KMS-11 (cell line): ENCODE measurements around the gene RYR2.

Experiments used
- H2AFZ ChIP-seq: fragments of 200-600 bp; sonication (generic); 2 replicates; pipeline ENCODE4 v1.6.1; 2016; ENCODE audit warnings: antibody characterized with exemption, mixed run types, low read depth
- H3K27ac ChIP-seq: fragments of 200-600 bp; sonication (generic); 2 replicates; pipeline ENCODE4 v1.6.1; 2016; ENCODE audit warnings: mild to moderate bottlenecking, mixed run types
- H3K27me3 ChIP-seq: fragments of 200-600 bp; sonication (generic); 2 replicates; pipeline ENCODE4 v1.6.1; 2017; ENCODE audit warnings: mild to moderate bottlenecking, low read depth, mixed run types, moderate library complexity; ENCODE audit not compliant: insufficient read depth
- H3K36me3 ChIP-seq: fragments of 200-600 bp; sonication (generic); 2 replicates; pipeline ENCODE4 v1.6.1; 2017; ENCODE audit warnings: mild to moderate bottlenecking, mixed run types; ENCODE audit not compliant: insufficient read depth
- H3K4me1 ChIP-seq: fragments of 200-600 bp; sonication (generic); 2 replicates; pipeline ENCODE4 v1.6.1; 2016; ENCODE audit warnings: mild to moderate bottlenecking, low read depth, mixed run types; ENCODE audit not compliant: poor library complexity, severe bottlenecking
- H3K4me2 ChIP-seq: fragments of 200-600 bp; sonication (generic); 2 replicates; pipeline ENCODE4 v1.7.0; 2016; ENCODE audit warnings: mild to moderate bottlenecking, mixed run types
- H3K4me3 ChIP-seq: fragments of 200-600 bp; sonication (generic); IDR thresholded peaks from 2 replicates; pipeline ENCODE4 v1.6.1; 2017; ENCODE audit warnings: low read depth, low read length, mixed read lengths; ENCODE audit not compliant: insufficient read depth
- H3K79me2 ChIP-seq: fragments of 200-600 bp; sonication (generic); 2 replicates; pipeline ENCODE4 v1.6.1; 2016; ENCODE audit warnings: low read depth, mixed run types; ENCODE audit not compliant: insufficient read depth
- H3K9ac ChIP-seq: fragments of 200-600 bp; sonication (generic); 2 replicates; pipeline ENCODE4 v1.6.1; 2016; ENCODE audit warnings: mild to moderate bottlenecking, mixed run types
- H4K20me1 ChIP-seq: fragments of 200-600 bp; sonication (generic); 2 replicates; pipeline ENCODE4 v1.6.1; 2016; ENCODE audit warnings: mild to moderate bottlenecking, mixed run types; ENCODE audit not compliant: insufficient read depth
- TF ChIP-seq, protein P1 (sequence below): fragments of 200-600 bp; sonication (generic); conservative IDR thresholded peaks from 2 replicates; pipeline ENCODE4 v1.6.1; 2017; ENCODE audit warnings: low read depth, mild to moderate bottlenecking, antibody characterized with exemption, low read length, moderate library complexity, mixed read lengths

Gene RYR2

DNA sequence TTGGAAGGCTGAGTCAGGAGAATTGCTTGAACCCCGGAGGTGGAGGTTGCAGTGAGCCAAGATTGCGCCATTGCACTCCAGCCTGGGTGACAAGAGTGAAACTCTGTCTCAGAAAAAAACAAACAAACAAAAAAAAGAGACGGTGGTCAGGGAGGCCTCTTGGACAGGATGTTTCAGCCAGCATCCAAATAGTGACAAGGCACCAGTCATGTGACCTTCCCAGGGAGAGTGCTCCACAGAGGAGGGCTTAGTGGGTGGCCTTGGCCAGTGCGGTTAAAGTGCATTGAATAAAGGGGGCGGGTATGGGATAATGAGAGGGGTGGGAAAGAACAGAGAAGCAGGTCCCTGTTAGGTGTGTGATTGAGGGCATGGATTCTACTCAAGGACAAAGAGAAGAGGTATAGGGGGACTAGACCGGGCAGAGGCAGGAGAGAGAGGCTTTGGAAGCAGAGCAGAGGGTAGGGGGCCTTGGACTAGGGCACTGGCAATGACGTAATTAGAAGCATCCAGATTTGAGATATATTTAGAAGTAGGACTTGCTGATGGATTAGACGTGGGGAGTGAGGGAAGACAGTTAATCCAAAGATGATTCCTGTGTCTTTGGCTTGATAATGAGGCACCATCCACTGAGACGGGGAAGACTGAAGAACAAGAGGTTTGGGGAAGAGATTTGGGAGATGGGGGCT is 12.0 kb upstream of the RYR2 start:
- H3K27ac ChIP-seq = no peak overlapping the region
- H3K79me2 ChIP-seq = no peaks in the 10 kb centered on the region
- no peak overlapping the region for H2AFZ ChIP-seq
- no peaks in the 10 kb centered on the region for H3K4me1 ChIP-seq
- TF ChIP-seq, protein P1, sequence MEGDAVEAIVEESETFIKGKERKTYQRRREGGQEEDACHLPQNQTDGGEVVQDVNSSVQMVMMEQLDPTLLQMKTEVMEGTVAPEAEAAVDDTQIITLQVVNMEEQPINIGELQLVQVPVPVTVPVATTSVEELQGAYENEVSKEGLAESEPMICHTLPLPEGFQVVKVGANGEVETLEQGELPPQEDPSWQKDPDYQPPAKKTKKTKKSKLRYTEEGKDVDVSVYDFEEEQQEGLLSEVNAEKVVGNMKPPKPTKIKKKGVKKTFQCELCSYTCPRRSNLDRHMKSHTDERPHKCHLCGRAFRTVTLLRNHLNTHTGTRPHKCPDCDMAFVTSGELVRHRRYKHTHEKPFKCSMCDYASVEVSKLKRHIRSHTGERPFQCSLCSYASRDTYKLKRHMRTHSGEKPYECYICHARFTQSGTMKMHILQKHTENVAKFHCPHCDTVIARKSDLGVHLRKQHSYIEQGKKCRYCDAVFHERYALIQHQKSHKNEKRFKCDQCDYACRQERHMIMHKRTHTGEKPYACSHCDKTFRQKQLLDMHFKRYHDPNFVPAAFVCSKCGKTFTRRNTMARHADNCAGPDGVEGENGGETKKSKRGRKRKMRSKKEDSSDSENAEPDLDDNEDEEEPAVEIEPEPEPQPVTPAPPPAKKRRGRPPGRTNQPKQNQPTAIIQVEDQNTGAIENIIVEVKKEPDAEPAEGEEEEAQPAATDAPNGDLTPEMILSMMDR = no peak
- H3K4me3 ChIP-seq = no peak overlapping the region
- H3K27me3 ChIP-seq = no peaks in the 10 kb centered on the region
- H4K20me1 ChIP-seq = no peaks in the 10 kb centered on the region
- no peak overlapping the region for H3K4me2 ChIP-seq
- H3K36me3 ChIP-seq = no peaks in the 10 kb centered on the region
- H3K9ac ChIP-seq = no peak overlapping the region

DNA sequence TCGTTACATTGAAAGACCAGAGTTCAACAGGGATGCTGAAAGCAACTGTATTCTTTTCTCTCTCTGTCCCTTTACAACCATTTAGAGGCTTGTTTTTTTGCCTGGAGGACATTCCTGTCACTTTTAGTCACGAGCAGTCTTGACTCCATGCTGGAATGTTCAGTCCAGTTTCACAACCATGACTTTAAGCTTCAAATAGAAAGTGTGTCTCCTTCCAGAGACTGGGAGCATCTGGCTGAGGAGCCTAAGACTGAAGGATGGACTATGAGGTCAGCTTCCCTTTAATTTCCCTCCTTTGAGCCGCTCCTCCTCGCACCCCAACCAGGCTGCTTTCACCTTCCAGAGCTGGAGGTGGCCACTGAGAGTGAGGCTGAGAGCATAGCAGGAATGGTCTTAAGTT is 10.5 kb upstream of the RYR2 start:
- Histone ChIP-seq H3K9ac (no peak overlapping the region), H2AFZ (no peak overlapping the region), H4K20me1 (no peaks in the 10 kb centered on the region), H3K36me3 (no peaks in the 10 kb centered on the region), H3K27ac (no peak overlapping the region), H3K4me3 (no peak overlapping the region), H3K4me2 (no peak overlapping the region), H3K79me2 (no peaks in the 10 kb centered on the region), H3K27me3 (no peaks in the 10 kb centered on the region), H3K4me1 (no peaks in the 10 kb centered on the region)
- TF ChIP-seq, protein P1 = no peak

DNA sequence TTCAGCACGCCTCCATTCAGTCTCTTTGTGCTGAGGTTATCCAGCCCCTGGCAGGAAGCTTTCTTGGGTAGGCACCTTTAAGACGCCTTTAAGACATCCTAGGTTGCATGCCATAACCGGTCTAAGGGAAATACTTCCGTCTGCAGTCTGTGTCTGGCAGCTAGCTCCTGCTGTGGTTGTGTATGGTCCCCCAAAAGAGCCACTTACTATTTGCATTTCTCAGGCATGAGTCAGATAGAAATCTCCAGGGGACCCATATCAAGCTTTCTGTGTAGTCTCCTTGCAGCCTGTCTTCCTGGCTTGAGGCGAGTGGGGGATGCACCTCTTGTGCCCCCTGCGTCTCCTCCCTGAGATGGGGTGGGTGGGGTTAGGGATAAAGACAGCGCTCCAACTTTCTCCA is 10.0 kb upstream of the RYR2 start:
- H3K27ac ChIP-seq = no peak overlapping the region
- H3K4me3 ChIP-seq = no peak overlapping the region
- H3K79me2 ChIP-seq = no peaks in the 10 kb centered on the region
- H3K36me3 ChIP-seq = no peaks in the 10 kb centered on the region
- TF ChIP-seq, protein P1 = no peak
- H3K4me2 ChIP-seq = no peak overlapping the region
- H4K20me1 ChIP-seq = no peaks in the 10 kb centered on the region
- H3K9ac ChIP-seq = no peak overlapping the region
- no peak overlapping the region for H2AFZ ChIP-seq
- H3K27me3 ChIP-seq = no peaks in the 10 kb centered on the region
- no peaks in the 10 kb centered on the region for H3K4me1 ChIP-seq

DNA sequence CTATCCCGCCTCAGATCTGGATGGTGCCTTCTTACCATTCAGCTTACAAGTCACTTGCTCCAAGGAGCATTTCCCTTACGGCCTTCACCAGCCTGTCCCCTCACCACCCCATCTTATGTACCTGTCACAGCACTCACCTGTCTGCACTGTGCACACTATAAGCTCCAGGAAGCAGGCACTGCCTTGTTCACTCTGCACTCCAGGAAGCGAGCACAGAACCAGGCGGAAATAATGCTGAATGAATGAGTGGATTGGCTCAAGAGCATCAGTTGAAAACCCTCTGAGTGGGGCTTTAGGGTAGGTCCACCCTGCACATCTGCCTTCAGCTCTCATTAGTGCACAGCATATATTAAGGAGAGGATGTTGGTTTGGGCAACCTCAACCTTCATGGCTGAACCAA is 8.9 kb upstream of the RYR2 start:
- TF ChIP-seq, protein P1 = no peak
- Histone ChIP-seq H3K4me3 (no peak overlapping the region), H3K4me2 (no peak overlapping the region), H3K36me3 (no peaks in the 10 kb centered on the region), H3K27ac (no peak overlapping the region), H4K20me1 (no peaks in the 10 kb centered on the region), H3K79me2 (no peaks in the 10 kb centered on the region), H2AFZ (no peak overlapping the region), H3K9ac (no peak overlapping the region), H3K4me1 (no peaks in the 10 kb centered on the region), H3K27me3 (no peaks in the 10 kb centered on the region)
